Metanephros (tissue), 1 donor: ENCODE measurements around the gene SHISAL1. TPM values are rescaled to one million over a fixed set of nuclear protein-coding genes. Genes with fewer than 3 reads are reported as not detected.

Experiments
- total RNA-seq: library from RNA; depleted of rRNA; stranded (reverse); fragments of >200 nt; gene quantifications from one replicate; pipeline ENCODE4 v1.2.3, GENCODE V29; 2014

The SHISAL1 gene
- total RNA-seq, result 2.7 TPM

DNA sequence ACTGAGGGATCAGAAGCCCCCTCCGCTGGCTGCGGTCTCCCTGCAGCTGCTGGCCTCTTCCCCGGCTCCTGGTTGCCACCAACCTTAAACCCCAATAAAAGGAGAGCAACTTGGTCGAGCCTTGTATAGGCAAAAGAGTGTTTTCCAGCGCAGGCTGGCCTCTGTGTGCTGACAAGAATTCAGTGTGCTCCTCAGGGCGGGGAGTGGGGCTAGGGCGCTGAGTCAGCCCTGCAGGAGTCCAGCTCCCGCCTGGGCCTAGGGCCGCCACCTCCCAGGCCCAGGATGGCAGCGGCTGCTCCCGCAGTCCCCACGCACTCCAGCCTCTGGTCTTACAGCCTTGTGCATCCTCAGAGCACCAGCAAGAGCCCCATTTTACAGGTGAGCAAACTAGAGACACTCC, at the start of gene SHISAL1:
Gene SHISAL1 (minus strand): TSS at position 186 of the 400 bp plus-strand sequence. CDS start 12,006 bp downstream, outside the sequence.

Other genes with a start within 250 kb of the SHISAL1 start
- 11.1 TPM for gene PARVG, start 132.0 kb downstream of the SHISAL1 start, total RNA-seq
- gene RTL6, start 185.3 kb upstream of the SHISAL1 start, total RNA-seq, result 37.3 TPM